ENCODE measurements around the gene SPAG9.

Gene SPAG9

DNA sequence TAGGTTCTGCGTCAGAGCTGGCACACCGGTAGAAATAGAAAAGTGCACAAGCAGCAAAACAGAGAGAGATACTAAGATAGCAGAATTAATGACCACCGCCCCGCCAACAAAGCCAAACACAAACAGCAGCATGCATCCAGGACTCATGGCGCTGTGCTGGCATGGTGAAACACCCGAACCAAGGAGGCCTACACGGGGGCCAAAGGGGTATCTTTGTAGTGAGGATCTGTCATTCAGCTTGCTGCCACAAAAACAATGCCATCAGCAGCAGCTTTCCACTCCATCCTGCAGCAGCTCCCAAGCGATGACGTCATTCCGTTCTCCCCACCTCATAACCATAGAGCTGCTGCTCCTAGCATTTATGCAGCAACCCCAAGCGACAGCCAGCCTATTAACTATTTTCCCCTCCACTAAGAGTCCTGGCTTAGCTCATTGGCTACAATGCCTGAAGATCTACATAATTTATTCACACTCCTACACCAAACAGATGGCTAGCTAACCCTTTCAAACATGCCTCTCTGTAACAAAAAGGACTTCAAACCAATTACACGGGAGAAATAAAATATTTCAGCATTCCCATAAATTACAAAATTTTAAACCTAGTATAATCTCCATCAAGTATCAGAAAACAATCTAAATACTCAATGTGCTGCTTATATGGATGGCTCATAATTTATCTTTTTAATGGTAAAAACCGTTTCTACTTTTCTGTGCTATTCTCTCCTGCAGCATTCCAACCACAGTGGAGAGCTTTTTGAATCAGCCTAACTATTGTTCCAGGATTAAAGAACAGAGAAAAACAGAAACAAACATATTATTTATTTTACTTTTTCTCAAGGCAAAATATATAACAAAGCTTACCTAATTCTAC is 73.9 kb downstream of the SPAG9 start:
- DNase-seq (ENCODE audit: low spot score): no peak
- H3K27ac ChIP-seq: no peak overlapping the region
- CTCF ChIA-PET: interaction anchor here (0.5 to 2.7 kb wide), 4 partner anchors 10 to 1681 kb away, joined by 3 to 13 read pairs (median 3); no protein-coding TSS in a partner anchor
- TF ChIP-seq, protein P1, sequence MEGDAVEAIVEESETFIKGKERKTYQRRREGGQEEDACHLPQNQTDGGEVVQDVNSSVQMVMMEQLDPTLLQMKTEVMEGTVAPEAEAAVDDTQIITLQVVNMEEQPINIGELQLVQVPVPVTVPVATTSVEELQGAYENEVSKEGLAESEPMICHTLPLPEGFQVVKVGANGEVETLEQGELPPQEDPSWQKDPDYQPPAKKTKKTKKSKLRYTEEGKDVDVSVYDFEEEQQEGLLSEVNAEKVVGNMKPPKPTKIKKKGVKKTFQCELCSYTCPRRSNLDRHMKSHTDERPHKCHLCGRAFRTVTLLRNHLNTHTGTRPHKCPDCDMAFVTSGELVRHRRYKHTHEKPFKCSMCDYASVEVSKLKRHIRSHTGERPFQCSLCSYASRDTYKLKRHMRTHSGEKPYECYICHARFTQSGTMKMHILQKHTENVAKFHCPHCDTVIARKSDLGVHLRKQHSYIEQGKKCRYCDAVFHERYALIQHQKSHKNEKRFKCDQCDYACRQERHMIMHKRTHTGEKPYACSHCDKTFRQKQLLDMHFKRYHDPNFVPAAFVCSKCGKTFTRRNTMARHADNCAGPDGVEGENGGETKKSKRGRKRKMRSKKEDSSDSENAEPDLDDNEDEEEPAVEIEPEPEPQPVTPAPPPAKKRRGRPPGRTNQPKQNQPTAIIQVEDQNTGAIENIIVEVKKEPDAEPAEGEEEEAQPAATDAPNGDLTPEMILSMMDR (conservative IDR thresholded peaks at IDR 0.05; ENCODE audit: low read depth): no peak
- POLR2A ChIA-PET (ENCODE audit: low non-redundant PET): no interaction called here

DNA sequence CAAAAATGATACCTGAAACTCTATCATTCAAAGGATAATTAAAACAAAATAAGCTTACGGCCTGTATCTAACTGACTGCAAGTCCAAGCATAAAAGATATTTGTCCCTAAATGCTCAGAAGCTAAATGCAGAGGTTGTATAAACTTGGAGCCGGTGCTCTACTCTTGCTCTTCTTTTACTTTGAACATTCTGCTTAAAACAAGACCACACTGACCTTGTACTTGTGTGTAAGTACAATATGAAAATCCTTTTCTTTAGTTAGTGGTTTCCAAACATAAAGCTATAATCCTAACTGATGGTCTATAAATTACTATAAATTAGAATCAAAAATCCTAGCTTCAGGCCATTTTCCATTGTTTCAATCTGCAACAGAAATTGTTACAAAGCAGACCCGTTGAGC is 74.6 kb downstream of the SPAG9 start:
- no peak overlapping the region for H3K27ac ChIP-seq
- ChIA-PET CTCF (interaction anchor here (0.7 to 2.7 kb wide), 2 partner anchors 11 to 1680 kb away, joined by 3 to 13 read pairs; no protein-coding TSS in a partner anchor), POLR2A (ENCODE audit: low non-redundant PET) (no interaction called here)
- TF ChIP-seq, protein P1 (conservative IDR thresholded peaks at IDR 0.05; ENCODE audit: low read depth): no peak
- DNase-seq (ENCODE audit: low spot score): no peak

DNA sequence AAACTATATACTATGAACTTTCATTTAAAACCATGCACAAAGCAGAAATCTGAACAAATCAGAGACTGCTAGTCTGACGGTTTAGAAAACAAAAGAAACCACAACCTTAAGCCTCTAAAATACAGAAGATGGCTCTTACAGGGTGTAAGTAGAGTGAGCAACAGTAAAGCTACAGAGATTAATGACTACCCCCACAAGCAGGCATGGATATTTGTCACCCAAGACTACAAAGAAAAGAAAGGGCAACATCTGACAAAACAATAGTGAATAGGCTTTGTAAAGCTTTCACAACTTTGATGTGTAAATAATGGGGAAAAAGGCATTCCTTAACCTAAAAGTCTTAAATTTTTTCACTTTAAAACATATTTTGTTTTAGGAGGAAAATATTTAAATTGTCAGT is 75.0 kb downstream of the SPAG9 start:
- CTCF ChIA-PET: interaction anchor here (0.6 to 2.7 kb wide), 2 partner anchors 11 to 12 kb away, joined by 3 to 13 read pairs; no protein-coding TSS in a partner anchor
- H3K27ac ChIP-seq: no peak overlapping the region
- TF ChIP-seq, protein P1 (conservative IDR thresholded peaks at IDR 0.05; ENCODE audit: low read depth): no peak
- DNase-seq (ENCODE audit: low spot score): no peak
- POLR2A ChIA-PET (ENCODE audit: low non-redundant PET): no interaction called here

DNA sequence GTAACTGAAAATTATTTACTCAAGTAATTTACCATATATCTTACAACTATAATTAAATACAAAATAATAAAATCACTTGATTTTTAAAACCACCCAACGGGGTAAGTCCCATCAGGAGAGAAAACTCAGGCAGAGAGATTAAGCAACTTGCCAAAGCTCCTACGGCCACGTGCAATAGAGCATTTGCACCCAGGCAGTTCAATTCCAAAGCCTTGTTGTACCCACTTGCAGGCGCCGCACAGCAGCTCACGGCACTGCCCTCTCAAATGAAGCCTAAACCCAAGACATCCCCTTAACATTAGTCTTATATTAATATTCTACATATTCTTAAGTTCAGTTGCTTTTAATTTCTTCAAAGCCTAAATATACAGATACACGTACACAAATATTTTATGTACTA is 75.7 kb downstream of the SPAG9 start:
- ChIA-PET POLR2A (ENCODE audit: low non-redundant PET) (no interaction called here), CTCF (interaction anchor here (0.6 to 2.7 kb wide), 2 partner anchors 11 to 12 kb away, joined by 3 to 13 read pairs; no protein-coding TSS in a partner anchor)
- no peak for DNase-seq (ENCODE audit: low spot score)
- no peak overlapping the region for H3K27ac ChIP-seq
- TF ChIP-seq, protein P1 (conservative IDR thresholded peaks at IDR 0.05; ENCODE audit: low read depth): no peak

DNA sequence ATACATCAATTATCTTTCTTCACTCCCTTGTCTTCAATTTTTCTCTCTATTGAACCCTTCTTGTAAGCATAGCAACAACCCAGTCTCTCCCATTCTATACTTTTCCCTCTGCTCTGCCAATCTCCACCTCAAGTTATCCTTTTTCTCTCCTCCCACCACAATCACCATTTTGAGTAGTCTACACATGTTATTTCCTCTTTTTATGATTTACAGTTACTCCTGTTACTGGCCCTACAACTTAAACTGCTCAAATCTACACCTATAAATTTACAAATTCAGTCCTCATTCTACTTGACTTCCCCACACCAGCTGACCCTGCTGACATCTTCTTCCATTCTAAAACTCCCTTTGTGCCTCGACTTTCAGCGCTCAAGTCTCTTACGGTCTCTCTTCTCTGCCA is 84.6 kb downstream of the SPAG9 start:
- TF ChIP-seq, protein P1 (conservative IDR thresholded peaks at IDR 0.05; ENCODE audit: low read depth): no peak
- no peak overlapping the region for H3K27ac ChIP-seq
- DNase-seq (ENCODE audit: low spot score): no peak
- ChIA-PET CTCF (no interaction called here), POLR2A (ENCODE audit: low non-redundant PET) (no interaction called here)

DNA sequence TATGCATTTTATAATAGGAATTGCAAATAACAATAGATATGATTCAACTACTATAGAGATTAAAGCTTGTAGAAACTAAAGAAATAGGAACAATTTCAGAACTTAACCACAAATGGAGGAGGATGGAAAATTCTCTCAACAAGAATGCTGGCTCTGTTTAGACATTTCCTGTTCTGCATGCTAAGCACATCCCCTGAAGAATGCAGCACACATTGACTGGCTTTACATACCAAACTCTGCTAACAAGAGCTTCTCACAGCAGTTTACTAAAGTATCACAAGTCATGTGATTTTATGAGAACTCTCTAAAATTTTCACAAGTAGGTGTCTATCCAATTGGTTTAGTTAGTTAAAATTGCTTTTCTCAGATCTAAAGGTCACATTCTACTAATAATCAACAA is 85.2 kb downstream of the SPAG9 start:
- CTCF ChIA-PET: no interaction called here
- DNase-seq (ENCODE audit: low spot score): no peak
- POLR2A ChIA-PET (ENCODE audit: low non-redundant PET): no interaction called here
- TF ChIP-seq, protein P1 (conservative IDR thresholded peaks at IDR 0.05; ENCODE audit: low read depth): no peak
- H3K27ac ChIP-seq: no peak overlapping the region

All from RWPE1 (cell line).